NB4 (cell line): ENCODE data around the gene ZNF518B.

ENCODE experiments used
- DNase-seq: peaks from one replicate; pipeline ENCODE4 v3.0.0; 2010; ENCODE audit warnings: low read depth
- H3K4me3 ChIP-seq: one replicate; pipeline ENCODE4 v1.5.1; 2011; ENCODE audit warnings: mild to moderate bottlenecking, low read depth, low read length, moderate library complexity
- MYC ChIP-seq: IDR thresholded peaks from 2 replicates; pipeline ENCODE4 v1.6.1; 2011; ENCODE audit warnings: low read depth, low read length
- POLR2A ChIP-seq: IDR thresholded peaks from 2 replicates; pipeline ENCODE4 v1.6.1; 2011; ENCODE audit warnings: mild to moderate bottlenecking; ENCODE audit not compliant: insufficient read length; ENCODE audit errors: extremely low read depth
- TF ChIP-seq, protein P1 (sequence below): IDR thresholded peaks from 2 replicates; pipeline ENCODE4 v1.6.1; 2011; ENCODE audit warnings: low read depth, low read length
- TF ChIP-seq, protein P2 (sequence below): IDR thresholded peaks from one replicate; pipeline ENCODE4 v1.5.1; 2012; ENCODE audit warnings: low read depth, low read length

The ZNF518B gene, protein sequence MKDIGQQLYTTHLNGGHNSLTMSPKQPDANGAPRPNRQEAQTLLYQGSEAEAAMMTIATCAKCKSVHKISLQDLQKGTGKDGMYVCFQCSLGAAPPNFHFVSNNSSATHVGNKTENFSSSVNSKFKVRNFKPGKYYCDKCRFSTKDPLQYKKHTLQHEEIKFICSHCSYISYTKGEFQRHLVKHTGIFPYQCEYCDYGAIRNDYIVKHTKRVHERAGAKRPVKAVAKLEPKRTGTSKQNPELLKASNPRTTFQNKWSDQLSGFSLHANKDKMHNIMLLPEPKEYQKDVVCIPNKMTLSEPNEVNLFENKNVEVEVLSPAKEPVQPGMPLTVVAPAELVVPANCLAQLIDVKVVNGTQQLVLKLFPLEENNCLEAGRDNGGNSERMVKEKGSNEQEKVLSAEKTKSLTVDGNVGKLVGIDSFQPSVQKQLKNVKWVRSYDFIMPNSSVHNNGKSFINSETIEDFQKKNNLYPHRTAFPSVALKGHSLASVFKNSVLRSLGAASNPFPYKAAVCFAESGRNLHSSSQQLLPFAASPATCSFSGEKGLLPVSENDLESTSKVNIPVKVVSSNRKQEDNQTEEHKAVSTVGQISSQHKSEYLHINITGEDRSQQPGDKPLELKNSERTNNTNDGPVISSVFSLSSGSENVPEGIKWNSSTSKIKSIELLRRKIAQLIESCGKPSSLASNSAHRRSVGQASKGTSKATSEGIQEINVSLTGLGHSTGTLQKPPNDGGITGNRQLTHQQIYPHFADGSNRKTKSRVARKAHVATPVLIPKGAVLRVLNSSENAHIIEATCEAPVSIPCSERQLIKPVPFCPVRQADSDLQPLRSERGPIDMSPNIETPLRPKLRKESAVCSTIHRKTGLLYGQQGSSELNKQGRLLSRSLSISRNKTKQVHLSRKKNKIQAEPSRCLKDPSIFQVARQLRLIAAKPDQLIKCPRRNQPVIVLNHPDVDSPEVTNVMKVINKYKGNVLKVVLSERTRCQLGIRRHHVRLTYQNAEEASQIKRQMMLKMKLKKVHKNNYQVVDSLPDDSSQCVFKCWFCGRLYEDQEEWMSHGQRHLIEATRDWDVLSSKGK

DNA sequence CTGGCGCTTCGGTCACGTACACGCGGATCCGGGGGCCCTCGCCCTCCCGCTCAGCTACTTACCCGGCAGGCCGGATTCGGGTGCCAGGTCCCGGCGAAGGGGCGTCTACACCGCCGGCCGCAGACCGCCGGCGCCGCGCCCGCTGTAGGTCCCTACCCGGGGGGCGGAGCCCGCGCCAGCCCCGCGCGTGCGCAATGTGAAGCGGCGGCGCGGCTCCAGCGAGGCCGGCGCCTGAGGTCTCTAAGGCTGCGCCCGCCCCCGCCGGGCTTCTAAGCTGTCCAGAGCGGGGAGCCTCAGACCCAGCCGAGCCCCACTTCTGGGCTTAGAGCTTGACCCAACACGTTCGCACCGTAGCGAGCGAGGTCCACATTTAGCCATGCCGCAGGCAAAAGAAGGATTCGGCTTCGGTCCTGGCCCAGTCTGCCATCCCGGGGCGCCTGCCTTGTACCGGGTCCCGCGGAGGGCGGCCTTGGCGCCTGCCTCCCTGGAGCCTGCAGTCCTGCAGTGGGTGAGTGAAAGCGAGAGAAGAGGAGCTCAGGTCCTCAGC, at the start of gene ZNF518B:
ZNF518B (minus strand) TSS at position 172 of the 547 bp plus-strand sequence. CDS start 11,098 bp downstream, outside the sequence.
- no peak within 1 kb of the TSS for H3K4me3 ChIP-seq
- TF ChIP-seq POLR2A (no peak), MYC (no peak)
- TF ChIP-seq, protein P1, sequence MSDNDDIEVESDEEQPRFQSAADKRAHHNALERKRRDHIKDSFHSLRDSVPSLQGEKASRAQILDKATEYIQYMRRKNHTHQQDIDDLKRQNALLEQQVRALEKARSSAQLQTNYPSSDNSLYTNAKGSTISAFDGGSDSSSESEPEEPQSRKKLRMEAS = no peak
- TF ChIP-seq, protein P2, sequence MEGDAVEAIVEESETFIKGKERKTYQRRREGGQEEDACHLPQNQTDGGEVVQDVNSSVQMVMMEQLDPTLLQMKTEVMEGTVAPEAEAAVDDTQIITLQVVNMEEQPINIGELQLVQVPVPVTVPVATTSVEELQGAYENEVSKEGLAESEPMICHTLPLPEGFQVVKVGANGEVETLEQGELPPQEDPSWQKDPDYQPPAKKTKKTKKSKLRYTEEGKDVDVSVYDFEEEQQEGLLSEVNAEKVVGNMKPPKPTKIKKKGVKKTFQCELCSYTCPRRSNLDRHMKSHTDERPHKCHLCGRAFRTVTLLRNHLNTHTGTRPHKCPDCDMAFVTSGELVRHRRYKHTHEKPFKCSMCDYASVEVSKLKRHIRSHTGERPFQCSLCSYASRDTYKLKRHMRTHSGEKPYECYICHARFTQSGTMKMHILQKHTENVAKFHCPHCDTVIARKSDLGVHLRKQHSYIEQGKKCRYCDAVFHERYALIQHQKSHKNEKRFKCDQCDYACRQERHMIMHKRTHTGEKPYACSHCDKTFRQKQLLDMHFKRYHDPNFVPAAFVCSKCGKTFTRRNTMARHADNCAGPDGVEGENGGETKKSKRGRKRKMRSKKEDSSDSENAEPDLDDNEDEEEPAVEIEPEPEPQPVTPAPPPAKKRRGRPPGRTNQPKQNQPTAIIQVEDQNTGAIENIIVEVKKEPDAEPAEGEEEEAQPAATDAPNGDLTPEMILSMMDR = no peak
- peak; percentile 37 for DNase-seq

DNA sequence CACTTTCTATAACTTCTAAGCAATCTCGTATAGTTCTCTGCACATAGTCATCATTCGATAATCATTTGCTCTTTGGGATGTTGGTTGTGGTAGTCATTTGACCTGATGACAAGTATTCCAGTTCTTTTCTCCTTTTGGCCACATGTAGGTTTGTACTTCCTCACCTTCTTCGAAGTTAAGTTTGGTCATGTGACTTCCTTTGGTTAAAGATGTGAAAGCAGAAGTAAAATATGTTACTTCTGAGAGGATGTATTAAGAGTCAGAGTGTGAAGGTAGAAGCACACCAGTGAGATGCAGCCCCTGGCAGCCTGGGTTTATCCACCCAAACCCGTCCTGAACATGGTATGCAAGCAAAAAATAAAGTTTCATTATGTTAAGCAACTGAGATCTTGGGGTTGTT, 48.9 kb upstream of the ZNF518B start:
- H3K4me3 ChIP-seq = no peak overlapping the region
- TF ChIP-seq, protein P1 = no peak
- TF ChIP-seq MYC (no peak), POLR2A (no peak)
- TF ChIP-seq, protein P2 = no peak
- peak; percentile 18 for DNase-seq

DNA sequence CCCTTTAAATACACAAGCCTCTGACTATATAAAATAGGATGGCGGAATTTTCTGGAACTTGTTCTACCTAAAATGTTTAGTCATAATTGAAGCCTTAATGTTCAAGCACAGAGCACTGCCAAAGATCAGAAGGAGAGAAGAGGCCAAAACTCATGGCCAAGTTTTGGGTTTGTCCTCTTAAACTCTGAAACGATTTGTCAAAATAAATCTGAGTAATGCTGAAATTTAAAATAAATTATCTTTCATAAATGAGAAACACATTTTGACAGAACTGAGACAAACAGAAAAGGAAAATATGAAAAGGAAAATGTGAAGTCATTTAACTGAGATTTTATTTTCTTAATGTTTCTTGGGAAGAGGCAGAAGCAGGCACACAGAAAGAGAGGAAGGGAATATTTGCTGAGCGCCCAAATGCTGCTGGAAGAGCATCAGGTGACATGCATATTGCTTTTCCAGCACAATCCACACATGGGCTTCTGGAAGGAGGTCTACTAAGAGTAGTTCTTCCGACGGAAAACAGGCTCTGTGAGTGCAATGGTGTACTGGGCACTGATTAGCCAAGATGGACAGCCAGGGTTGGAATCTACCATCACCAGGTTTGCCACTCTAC, 47.4 kb upstream of the ZNF518B start:
- no peak overlapping the region for H3K4me3 ChIP-seq
- DNase-seq = no peak
- TF ChIP-seq, protein P1 = no peak

DNA sequence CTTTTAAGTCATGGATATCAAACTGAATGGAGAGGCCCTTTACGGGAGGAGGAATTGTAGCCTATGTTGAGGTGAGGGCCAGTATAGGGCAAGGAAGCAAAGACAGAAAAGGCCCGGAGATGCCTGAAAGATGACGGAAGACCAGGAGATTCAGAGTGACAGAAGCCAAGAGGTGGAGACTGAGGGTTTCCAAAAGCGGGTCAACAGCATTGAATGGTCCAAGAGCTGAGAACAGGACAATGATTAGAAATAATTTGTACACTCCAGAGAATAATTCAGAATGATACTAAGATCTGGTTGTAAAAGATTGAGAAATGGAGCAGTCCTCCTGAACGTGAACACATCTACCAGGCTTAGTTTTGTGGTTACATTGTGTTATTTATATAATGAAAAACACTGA, 45.5 kb upstream of the ZNF518B start:
- DNase-seq = no peak
- no peak overlapping the region for H3K4me3 ChIP-seq
- TF ChIP-seq MYC = no peak
- no peak for TF ChIP-seq POLR2A
- TF ChIP-seq, protein P2 = no peak
- TF ChIP-seq, protein P1 = no peak

DNA sequence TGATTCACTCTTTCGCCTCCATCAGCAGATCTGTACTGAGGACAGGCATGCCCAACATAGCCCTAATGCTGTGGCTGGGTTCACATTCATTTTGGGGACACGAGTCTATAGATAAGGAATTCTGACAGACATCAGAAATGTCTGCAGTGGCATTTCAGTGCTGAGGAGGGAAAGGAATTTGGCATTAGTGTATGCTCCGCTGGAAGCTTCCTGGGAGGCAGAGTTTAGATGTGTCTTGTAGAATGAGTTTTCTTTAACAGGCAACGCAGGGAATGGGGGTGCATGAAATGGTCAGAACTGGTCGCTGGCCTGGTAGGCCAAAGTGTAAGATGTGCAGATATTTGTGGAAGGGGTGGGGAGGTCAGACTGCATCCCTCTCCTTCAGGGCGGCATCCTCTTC, 43.5 kb upstream of the ZNF518B start:
- no peak for DNase-seq
- no peak overlapping the region for H3K4me3 ChIP-seq
- no peak for TF ChIP-seq MYC
- TF ChIP-seq, protein P1 = no peak
- TF ChIP-seq POLR2A = no peak
- TF ChIP-seq, protein P2 = no peak
